Transverse colon (tissue), 3 donors: ENCODE measurements around the gene GTF2A2.

ENCODE experiments used
- POLR2A ChIP-seq: fragments of 450-650 bp; IDR thresholded peaks from one replicate; pipeline ENCODE4 v1.6.1; 2016; ENCODE audit warnings: antibody characterized with exemption, mild to moderate bottlenecking, moderate library complexity
- TF ChIP-seq, protein P1 (sequence below), 5 experiments: fragments of 200-600 bp in 3 of 5; fragments of 450-650 bp in 2 of 5; sonication (generic) in 3 of 5; IDR thresholded peaks; 1 replicate in 2 of 5; 2 replicates in 3 of 5; pipeline ENCODE4 v1.5.1; 2016 to 2017; ENCODE audit warnings: antibody characterized with exemption in 5 of 5, inconsistent platforms in 3 of 5, mild to moderate bottlenecking in 2 of 5, moderate library complexity in 1 of 5

DNA sequence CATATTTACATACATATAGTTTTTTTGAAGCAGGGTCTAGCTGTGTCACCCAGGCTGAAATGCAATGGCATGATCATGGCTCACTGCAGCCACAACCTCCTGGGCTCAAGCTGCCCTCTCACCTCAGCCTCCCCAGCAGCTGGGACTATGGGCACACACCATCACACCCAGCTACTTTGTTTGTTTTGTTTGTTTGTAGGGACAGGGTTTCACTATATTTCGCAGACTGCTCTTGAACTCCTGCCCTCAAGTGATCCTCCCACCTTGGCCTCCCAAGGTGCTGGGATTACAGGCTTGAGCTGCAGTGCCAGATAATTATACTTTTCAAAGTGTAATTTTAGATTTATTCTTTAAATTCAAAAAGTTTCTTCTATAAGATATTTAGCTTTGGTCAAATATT, 10.2 kb downstream of the GTF2A2 start:
- TF ChIP-seq POLR2A, result no peak
- TF ChIP-seq, protein P1, sequence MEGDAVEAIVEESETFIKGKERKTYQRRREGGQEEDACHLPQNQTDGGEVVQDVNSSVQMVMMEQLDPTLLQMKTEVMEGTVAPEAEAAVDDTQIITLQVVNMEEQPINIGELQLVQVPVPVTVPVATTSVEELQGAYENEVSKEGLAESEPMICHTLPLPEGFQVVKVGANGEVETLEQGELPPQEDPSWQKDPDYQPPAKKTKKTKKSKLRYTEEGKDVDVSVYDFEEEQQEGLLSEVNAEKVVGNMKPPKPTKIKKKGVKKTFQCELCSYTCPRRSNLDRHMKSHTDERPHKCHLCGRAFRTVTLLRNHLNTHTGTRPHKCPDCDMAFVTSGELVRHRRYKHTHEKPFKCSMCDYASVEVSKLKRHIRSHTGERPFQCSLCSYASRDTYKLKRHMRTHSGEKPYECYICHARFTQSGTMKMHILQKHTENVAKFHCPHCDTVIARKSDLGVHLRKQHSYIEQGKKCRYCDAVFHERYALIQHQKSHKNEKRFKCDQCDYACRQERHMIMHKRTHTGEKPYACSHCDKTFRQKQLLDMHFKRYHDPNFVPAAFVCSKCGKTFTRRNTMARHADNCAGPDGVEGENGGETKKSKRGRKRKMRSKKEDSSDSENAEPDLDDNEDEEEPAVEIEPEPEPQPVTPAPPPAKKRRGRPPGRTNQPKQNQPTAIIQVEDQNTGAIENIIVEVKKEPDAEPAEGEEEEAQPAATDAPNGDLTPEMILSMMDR (IDR thresholded peaks at IDR 0.05), result no peak
